ENCODE results near the gene SLC47A2. TPM values are rescaled to one million over a fixed set of nuclear protein-coding genes. Genes with fewer than 3 reads are reported as not detected.

The SLC47A2 gene
- total RNA-seq, 1 donor from 2014 or later = 0.92 TPM

DNA sequence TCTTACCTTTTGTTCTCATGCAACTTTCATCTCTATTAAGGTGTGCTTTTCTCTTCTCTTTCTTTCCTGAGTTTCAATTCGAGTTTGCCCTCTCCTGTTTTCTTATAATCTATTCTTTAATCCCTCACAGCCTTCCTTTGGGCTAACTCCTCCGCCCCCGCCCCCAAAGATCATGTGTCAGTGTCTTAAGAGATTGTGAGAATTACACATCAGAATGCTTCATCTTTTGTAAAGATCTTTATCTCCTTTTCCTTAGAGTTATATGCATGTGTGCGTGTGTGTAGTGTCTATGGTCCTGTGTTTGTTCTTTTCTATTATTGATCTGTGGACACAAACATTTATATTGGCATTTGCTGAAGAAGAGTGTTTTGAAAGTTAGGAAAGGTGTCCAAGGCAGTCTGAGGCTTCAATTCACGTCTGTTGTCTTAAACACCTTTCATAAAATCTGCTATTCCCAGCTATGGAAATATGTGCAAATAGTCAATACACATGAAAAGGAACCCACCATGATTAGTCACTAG is 74.0 kb downstream of the SLC47A2 start:
- ATAC-seq = no peak

DNA sequence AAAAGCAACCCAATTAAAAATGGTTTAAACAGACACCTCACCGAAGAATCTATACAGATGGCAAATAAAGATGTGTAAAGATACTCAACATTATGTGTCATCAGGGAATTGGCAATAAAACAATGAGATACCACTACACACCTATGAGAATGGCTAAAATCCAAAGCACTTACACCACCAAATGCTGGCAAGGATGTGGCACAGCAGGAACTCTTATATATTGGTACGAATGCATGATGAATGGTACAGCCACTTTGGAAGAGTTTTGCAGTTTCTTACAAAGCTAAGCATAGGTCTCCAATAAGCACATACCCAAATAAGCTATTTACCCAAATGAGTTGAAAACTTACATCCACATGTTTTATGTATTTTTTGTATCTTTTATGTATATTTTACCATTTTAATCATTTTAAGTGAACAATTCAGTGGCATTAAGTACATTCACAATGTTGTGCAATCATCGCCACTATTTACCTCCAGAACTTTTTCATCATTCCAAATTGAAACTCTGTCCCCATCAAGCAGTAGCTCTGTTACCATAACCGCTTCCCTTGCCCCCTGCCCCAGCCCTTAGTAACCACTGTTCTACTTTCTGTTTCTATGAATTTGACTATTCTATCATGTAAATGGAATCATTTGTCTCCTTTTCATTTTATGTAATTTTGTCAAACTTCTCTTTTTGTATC is 74.6 kb downstream of the SLC47A2 start:
- ATAC-seq = no peak

DNA sequence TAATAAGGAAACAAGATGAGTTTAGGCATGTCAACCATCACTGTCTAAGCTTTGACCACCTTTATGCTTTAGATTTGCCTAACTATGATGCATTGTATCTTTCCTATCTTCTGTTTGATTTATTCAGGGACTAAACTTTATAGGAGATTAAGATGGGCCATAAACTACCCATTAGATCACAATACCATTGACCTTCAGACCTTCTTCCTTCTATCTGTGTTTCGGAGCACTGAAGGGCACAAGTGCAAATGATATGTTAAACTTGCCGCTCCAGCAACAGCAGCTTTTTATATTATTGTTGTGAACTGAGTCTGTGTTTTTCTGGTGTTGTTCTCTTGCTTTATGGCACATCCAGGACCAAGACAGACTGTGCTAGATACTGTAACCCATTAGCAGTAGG is 84.5 kb downstream of the SLC47A2 start:
- no peak for ATAC-seq

DNA sequence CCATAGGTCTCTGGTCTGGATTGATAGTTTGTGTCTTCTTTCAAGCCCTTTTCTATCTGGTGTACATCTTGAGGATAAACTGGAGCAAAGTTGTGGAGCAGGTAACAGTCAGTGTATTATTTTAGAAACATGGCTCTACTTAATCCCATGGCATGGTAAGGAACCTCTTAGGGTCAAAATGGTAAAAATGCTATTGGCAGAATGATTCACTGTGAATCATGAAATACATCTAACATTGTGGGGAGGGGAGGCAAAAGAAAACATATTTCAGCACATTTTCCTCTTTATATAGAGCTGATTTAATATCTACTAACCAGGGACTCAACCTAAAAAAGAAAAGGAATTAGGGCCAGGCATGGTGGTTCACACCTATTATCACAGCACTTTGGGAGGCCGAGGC is 85.7 kb downstream of the SLC47A2 start:
- ATAC-seq = no peak

DNA sequence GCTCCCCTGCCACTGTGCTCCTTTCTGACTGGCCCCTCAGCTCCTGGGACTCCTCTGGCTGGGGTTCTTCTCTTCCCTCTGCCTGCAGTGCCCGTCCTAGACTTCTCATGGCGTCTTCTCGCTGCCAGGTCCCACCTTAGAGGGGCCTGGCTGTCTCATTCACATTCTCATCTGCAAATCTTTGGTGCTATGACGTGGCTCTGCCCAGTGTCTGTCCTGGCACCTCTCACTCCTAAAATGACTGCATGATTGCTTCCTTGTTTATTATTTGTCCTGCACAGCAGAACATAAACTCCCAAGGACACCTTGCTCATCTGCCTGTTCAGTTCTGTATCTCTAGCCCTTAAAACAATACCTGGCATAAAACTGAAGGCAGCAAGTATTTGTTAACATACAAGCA is 86.3 kb downstream of the SLC47A2 start:
- no peak for ATAC-seq

DNA sequence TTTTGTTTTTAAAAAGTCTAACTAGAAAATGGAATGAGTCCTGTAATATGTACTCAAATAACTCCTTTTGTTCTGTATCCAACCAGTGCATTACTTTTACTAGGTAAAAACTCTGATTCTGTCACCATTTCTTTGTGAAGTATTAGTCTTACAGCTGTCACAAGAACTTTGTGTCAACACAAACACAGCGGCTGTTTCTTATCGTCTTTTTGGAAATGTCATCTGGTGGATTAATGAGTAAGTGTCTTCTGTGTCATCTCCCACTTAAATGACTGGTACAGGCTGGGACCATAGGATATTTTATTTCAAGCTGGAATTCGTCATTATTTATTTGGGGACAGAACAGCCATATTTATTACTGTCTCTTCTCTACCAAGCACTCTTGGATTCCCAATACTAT is 86.9 kb downstream of the SLC47A2 start:
- no peak for ATAC-seq

Other genes with a start within 250 kb of the SLC47A2 start
- gene SLC47A1, start 182.7 kb downstream of the SLC47A2 start, total RNA-seq = 2.7 TPM
- 98.6 TPM for gene ALDH3A2, start 67.8 kb downstream of the SLC47A2 start, total RNA-seq
- gene ALDH3A1, start 31.7 kb upstream of the SLC47A2 start, total RNA-seq = 194 TPM
- 8.4 TPM for gene ULK2, start 151.4 kb upstream of the SLC47A2 start, total RNA-seq